ENCODE results near the gene ABCA2. TPM values are rescaled to one million over a fixed set of nuclear protein-coding genes. Genes with fewer than 3 reads are reported as not detected.

ABCA2 gene
- total and polyA plus RNA-seq, 4 donors = 2.9 to 15.2 (median 12.3) TPM

- TF ChIP-seq, protein P1, sequence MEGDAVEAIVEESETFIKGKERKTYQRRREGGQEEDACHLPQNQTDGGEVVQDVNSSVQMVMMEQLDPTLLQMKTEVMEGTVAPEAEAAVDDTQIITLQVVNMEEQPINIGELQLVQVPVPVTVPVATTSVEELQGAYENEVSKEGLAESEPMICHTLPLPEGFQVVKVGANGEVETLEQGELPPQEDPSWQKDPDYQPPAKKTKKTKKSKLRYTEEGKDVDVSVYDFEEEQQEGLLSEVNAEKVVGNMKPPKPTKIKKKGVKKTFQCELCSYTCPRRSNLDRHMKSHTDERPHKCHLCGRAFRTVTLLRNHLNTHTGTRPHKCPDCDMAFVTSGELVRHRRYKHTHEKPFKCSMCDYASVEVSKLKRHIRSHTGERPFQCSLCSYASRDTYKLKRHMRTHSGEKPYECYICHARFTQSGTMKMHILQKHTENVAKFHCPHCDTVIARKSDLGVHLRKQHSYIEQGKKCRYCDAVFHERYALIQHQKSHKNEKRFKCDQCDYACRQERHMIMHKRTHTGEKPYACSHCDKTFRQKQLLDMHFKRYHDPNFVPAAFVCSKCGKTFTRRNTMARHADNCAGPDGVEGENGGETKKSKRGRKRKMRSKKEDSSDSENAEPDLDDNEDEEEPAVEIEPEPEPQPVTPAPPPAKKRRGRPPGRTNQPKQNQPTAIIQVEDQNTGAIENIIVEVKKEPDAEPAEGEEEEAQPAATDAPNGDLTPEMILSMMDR (IDR thresholded peaks at IDR 0.05; ENCODE audit: low read depth, low read length, missing input control) = no peak
- no peak for TF ChIP-seq HNF4A (conservative IDR thresholded peaks at IDR 0.05)
- TF ChIP-seq NR2F2 (IDR thresholded peaks at IDR 0.05) = no peak
- TF ChIP-seq GABPA (IDR thresholded peaks at IDR 0.05 in 1 of 2, conservative IDR thresholded peaks at IDR 0.05 in 1 of 2) = no peak
- no peak for TF ChIP-seq SP1 (IDR thresholded peaks at IDR 0.05)
- no peak for TF ChIP-seq YY1 (IDR thresholded peaks at IDR 0.05)
- no peak for TF ChIP-seq FOXA2 (IDR thresholded peaks at IDR 0.05)
- no peak for TF ChIP-seq HNF4G (IDR thresholded peaks at IDR 0.05)
These were observed 25.4 kb downstream of the ABCA2 start (continued) for GRCh38 chr9:137002646-137003041.

- no peak for DNase-seq (ENCODE audit: low spot score)
- Histone ChIP-seq H3K4me3 (ENCODE audit: low read depth in 1 of 3, low read length in 3 of 3) (no peak overlapping the region), H3K27me3 (ENCODE audit: control insufficient read depth in 4 of 4, insufficient read depth in 4 of 4, low read length in 3 of 4) (no peaks in the 10 kb centered on the region), H3K9ac (ENCODE audit: low read depth in 1 of 2, low read length in 2 of 2) (no peak overlapping the region), H3K4me1 (ENCODE audit: control insufficient read depth in 4 of 4, insufficient read depth in 4 of 4, low read length in 3 of 4) (peaks cover 0 to 10% (median 4%) of the 10 kb centered on the region in 4 donors), H3K36me3 (ENCODE audit: control insufficient read depth in 4 of 4, insufficient read depth in 3 of 4, low read depth in 1 of 4, low read length in 3 of 4) (no peaks in the 10 kb centered on the region), H3K27ac (ENCODE audit: low read depth in 1 of 2, low read length in 2 of 2) (no peak overlapping the region), H3K9me3 (ENCODE audit: control insufficient read depth in 4 of 4, low read length in 3 of 4) (no peaks in the 10 kb centered on the region)
- TF ChIP-seq RAD21 (IDR thresholded peaks at IDR 0.05) = no peak
- TF ChIP-seq HNF4A (conservative IDR thresholded peaks at IDR 0.05) = peak in 1 of 2 donors; percentile 34
- 78% methylated on average over 20 of the region's 20 CpGs for WGBS
These were observed 26.0 kb downstream of the ABCA2 start for GRCh38 chr9:137001857-137002645.

DNA sequence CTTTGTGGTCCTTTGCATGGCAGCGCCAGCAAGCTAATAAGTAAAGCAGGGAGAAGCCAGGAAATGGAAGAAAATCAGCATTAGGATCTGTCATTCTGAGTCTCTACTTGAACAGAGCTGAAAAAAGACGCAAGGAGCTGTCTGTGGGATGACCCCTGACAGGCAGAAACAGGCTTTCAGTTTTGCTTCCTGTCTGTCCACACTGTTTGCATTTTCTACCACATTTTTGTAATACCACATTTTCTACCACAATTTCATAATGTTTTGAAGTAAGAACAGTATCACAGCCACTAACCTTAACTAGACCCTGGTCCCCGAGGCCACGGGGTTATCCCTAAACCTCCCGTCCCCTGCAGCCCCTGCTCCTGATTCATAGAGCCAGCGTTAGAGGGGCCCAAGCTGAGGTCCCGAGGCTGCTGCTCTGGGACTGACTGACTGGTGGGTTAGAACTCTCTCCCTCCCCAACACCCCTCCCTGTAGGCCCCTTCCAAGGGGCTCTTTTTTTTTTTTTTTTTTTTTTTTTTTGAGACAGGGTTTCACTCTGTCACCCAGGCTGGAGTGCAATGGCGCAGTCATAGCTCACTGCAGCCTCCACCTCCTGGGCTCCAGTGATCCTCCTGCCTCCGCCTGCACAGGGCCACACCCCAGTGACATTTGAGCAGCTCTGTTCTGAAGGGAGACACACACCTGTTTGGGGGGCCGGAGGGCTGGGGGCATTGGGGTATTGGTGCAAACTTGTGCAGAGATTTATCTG lies 27.7 kb downstream of the ABCA2 start:
- Histone ChIP-seq H3K9me3 (ENCODE audit: control insufficient read depth in 4 of 4, low read length in 3 of 4) (no peaks in the 10 kb centered on the region), H3K4me1 (ENCODE audit: control insufficient read depth in 4 of 4, insufficient read depth in 4 of 4, low read length in 3 of 4) (peaks cover 2 to 22% (median 4%) of the 10 kb centered on the region in 4 donors), H3K27me3 (ENCODE audit: control insufficient read depth in 4 of 4, insufficient read depth in 4 of 4, low read length in 3 of 4) (no peaks in the 10 kb centered on the region), H3K27ac (ENCODE audit: low read depth in 1 of 2, low read length in 2 of 2) (no peak overlapping the region), H3K36me3 (ENCODE audit: control insufficient read depth in 4 of 4, insufficient read depth in 3 of 4, low read depth in 1 of 4, low read length in 3 of 4) (no peaks in the 10 kb centered on the region), H3K4me3 (ENCODE audit: low read depth in 1 of 3, low read length in 3 of 3) (no peak overlapping the region), H3K9ac (ENCODE audit: low read depth in 1 of 2, low read length in 2 of 2) (no peak overlapping the region)
- DNase-seq (ENCODE audit: low spot score) = no peak
- 65% methylated on average over 10 of the region's 10 CpGs for WGBS
- no peak for TF ChIP-seq TAF1 (conservative IDR thresholded peaks at IDR 0.05)
- TF ChIP-seq, protein P2, sequence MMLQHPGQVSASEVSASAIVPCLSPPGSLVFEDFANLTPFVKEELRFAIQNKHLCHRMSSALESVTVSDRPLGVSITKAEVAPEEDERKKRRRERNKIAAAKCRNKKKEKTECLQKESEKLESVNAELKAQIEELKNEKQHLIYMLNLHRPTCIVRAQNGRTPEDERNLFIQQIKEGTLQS (IDR thresholded peaks at IDR 0.05) = no peak
- TF ChIP-seq NR2F2 (IDR thresholded peaks at IDR 0.05) = no peak
- TF ChIP-seq RXRA (IDR thresholded peaks at IDR 0.05) = peak in 1 of 2 donors; percentile 4

DNA sequence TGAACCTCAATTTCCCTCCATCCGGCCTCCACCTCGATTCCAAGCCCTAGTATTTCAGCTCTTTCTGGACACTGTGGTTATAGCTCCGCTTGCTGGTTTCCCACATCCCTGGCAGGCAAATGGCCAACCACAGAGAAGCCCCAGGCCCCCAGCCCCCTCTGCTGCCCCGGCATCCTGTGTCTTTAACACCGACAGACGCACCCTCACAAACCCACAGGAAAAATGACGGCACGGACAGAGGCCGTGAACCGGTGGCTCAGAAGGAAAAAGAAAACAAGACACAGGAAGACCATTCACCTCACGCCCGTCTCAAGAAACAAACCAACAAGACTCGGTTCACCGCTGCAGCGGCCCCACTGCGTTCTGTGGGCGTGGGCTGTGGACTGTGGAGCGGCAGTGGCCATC lies 30.2 kb downstream of the ABCA2 start:
- Histone ChIP-seq H3K27ac (ENCODE audit: low read depth in 1 of 2, low read length in 2 of 2) (peak overlapping the region in 1 of 2 donors; percentile 28), H3K4me3 (ENCODE audit: low read depth in 1 of 3, low read length in 3 of 3) (no peak overlapping the region), H3K9me3 (ENCODE audit: control insufficient read depth in 4 of 4, low read length in 3 of 4) (no peaks in the 10 kb centered on the region), H3K4me1 (ENCODE audit: control insufficient read depth in 4 of 4, insufficient read depth in 4 of 4, low read length in 3 of 4) (peaks cover 6 to 32% (median 12%) of the 10 kb centered on the region in 4 donors), H3K9ac (ENCODE audit: low read depth in 1 of 2, low read length in 2 of 2) (no peak overlapping the region), H3K27me3 (ENCODE audit: control insufficient read depth in 4 of 4, insufficient read depth in 4 of 4, low read length in 3 of 4) (no peaks in the 10 kb centered on the region), H3K36me3 (ENCODE audit: control insufficient read depth in 4 of 4, insufficient read depth in 3 of 4, low read depth in 1 of 4, low read length in 3 of 4) (peaks cover 0 to 3% (median 0%) of the 10 kb centered on the region in 4 donors)
- 63% methylated on average over 18 of the region's 18 CpGs for WGBS
- no peak for DNase-seq (ENCODE audit: low spot score)
- TF ChIP-seq FOXA1 (IDR thresholded peaks at IDR 0.05) (no peak), GABPA (IDR thresholded peaks at IDR 0.05 in 1 of 2, conservative IDR thresholded peaks at IDR 0.05 in 1 of 2) (no peak), NR2F2 (IDR thresholded peaks at IDR 0.05) (no peak), YY1 (IDR thresholded peaks at IDR 0.05) (no peak), EGR1 (IDR thresholded peaks at IDR 0.05; ENCODE audit: low read depth in 2 of 2) (no peak), HNF4G (IDR thresholded peaks at IDR 0.05) (no peak), RXRA (IDR thresholded peaks at IDR 0.05) (no peak), SP1 (IDR thresholded peaks at IDR 0.05) (no peak), FOXA2 (IDR thresholded peaks at IDR 0.05) (no peak), RAD21 (IDR thresholded peaks at IDR 0.05) (no peak), HNF4A (conservative IDR thresholded peaks at IDR 0.05) (no peak)
- TF ChIP-seq, protein P3, sequence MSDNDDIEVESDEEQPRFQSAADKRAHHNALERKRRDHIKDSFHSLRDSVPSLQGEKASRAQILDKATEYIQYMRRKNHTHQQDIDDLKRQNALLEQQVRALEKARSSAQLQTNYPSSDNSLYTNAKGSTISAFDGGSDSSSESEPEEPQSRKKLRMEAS (IDR thresholded peaks at IDR 0.05) = no peak
- TF ChIP-seq, protein P4, sequence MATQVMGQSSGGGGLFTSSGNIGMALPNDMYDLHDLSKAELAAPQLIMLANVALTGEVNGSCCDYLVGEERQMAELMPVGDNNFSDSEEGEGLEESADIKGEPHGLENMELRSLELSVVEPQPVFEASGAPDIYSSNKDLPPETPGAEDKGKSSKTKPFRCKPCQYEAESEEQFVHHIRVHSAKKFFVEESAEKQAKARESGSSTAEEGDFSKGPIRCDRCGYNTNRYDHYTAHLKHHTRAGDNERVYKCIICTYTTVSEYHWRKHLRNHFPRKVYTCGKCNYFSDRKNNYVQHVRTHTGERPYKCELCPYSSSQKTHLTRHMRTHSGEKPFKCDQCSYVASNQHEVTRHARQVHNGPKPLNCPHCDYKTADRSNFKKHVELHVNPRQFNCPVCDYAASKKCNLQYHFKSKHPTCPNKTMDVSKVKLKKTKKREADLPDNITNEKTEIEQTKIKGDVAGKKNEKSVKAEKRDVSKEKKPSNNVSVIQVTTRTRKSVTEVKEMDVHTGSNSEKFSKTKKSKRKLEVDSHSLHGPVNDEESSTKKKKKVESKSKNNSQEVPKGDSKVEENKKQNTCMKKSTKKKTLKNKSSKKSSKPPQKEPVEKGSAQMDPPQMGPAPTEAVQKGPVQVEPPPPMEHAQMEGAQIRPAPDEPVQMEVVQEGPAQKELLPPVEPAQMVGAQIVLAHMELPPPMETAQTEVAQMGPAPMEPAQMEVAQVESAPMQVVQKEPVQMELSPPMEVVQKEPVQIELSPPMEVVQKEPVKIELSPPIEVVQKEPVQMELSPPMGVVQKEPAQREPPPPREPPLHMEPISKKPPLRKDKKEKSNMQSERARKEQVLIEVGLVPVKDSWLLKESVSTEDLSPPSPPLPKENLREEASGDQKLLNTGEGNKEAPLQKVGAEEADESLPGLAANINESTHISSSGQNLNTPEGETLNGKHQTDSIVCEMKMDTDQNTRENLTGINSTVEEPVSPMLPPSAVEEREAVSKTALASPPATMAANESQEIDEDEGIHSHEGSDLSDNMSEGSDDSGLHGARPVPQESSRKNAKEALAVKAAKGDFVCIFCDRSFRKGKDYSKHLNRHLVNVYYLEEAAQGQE (IDR thresholded peaks at IDR 0.05) = no peak

Measured in liver (tissue), 9 donors.